Suprapubic skin (tissue), 4 donors: Measurements from ENCODE around the gene DNAJC8. TPM values are rescaled to one million over a fixed set of nuclear protein-coding genes. Genes with fewer than 3 reads are reported as not detected.
A peak's percentile ranks its signal among the peaks of the same experiment; 100 is the strongest.

ENCODE experiments used
- DNase-seq, 2 donors: peaks; one replicate each; pipeline ENCODE4 v3.0.0-alpha.2; 2019; ENCODE audit warnings: low spot score in 2 of 2
- H3K27ac ChIP-seq: fragments of 200-600 bp; sonication (generic); one replicate; pipeline ENCODE4 v1.5.1; 2019
- H3K27me3 ChIP-seq: fragments of 200-600 bp; sonication (generic); one replicate; pipeline ENCODE4 v1.5.1; 2019
- H3K36me3 ChIP-seq: fragments of 200-600 bp; sonication (generic); one replicate; pipeline ENCODE4 v1.5.1; 2019
- H3K4me1 ChIP-seq: fragments of 200-600 bp; sonication (generic); one replicate; pipeline ENCODE4 v1.5.1; 2019
- H3K4me3 ChIP-seq: fragments of 200-600 bp; sonication (generic); one replicate; pipeline ENCODE4 v1.5.1; 2019; ENCODE audit warnings: mild to moderate bottlenecking
- H3K9me3 ChIP-seq: fragments of 200-600 bp; sonication (generic); one replicate; pipeline ENCODE4 v1.5.1; 2019
- EP300 ChIP-seq: sonication (generic); formaldehyde crosslinking; IDR thresholded peaks from one replicate; pipeline ENCODE4 v1.6.1; 2017; ENCODE audit warnings: antibody characterized with exemption
- POLR2A ChIP-seq, 2 donors: fragments of 450-650 bp; IDR thresholded peaks; one replicate each; pipeline ENCODE4 v1.6.1; 2017; ENCODE audit warnings: antibody characterized with exemption in 2 of 2, mild to moderate bottlenecking in 2 of 2, moderate library complexity in 2 of 2
- POLR2AphosphoS5 ChIP-seq, 3 donors: sonication (generic); formaldehyde crosslinking; IDR thresholded peaks; one replicate each; pipeline ENCODE4 v1.6.1; 2017; ENCODE audit warnings: antibody characterized with exemption in 3 of 3
- WGBS: methylation state at CpG from one replicate; pipeline ENCODE4 v1.1.5; 2018; 5-methylcytosine and 5-hydroxymethylcytosine counted together
- total RNA-seq, 4 donors: library from RNA; depleted of rRNA; stranded (reverse); fragments of >200 nt; gene quantifications; one replicate each; pipeline ENCODE4 v1.1.0, GENCODE V29; 2016
- TF ChIP-seq, protein P1 (sequence below), 2 donors: fragments of 200-600 bp in 1 of 2; fragments of 450-650 bp in 1 of 2; sonication (generic) in 1 of 2; IDR thresholded peaks; one replicate each; pipeline ENCODE4 v1.5.1; 2016 to 2019; ENCODE audit warnings: antibody characterized with exemption in 2 of 2, mild to moderate bottlenecking in 1 of 2, moderate library complexity in 1 of 2

Gene DNAJC8
- total RNA-seq, 4 donors from 2014 or later: 28.2 to 39.0 (median 31.7) TPM

GRCh38 chr1:28266920-28267322 is 34.1 kb upstream of the DNAJC8 start:
- Histone ChIP-seq H3K36me3 (peaks cover 14% of the 10 kb centered on the region), H3K9me3 (no peaks in the 10 kb centered on the region), H3K27ac (no peak overlapping the region), H3K4me3 (no peak overlapping the region), H3K27me3 (no peaks in the 10 kb centered on the region), H3K4me1 (no peaks in the 10 kb centered on the region)
- no peak for DNase-seq
- WGBS: 85% methylated on average over 2 of the region's 5 CpGs
- TF ChIP-seq POLR2A (IDR thresholded peaks at IDR 0.05) (no peak), EP300 (no peak), POLR2AphosphoS5 (IDR thresholded peaks at IDR 0.05) (no peak)
- TF ChIP-seq, protein P1, sequence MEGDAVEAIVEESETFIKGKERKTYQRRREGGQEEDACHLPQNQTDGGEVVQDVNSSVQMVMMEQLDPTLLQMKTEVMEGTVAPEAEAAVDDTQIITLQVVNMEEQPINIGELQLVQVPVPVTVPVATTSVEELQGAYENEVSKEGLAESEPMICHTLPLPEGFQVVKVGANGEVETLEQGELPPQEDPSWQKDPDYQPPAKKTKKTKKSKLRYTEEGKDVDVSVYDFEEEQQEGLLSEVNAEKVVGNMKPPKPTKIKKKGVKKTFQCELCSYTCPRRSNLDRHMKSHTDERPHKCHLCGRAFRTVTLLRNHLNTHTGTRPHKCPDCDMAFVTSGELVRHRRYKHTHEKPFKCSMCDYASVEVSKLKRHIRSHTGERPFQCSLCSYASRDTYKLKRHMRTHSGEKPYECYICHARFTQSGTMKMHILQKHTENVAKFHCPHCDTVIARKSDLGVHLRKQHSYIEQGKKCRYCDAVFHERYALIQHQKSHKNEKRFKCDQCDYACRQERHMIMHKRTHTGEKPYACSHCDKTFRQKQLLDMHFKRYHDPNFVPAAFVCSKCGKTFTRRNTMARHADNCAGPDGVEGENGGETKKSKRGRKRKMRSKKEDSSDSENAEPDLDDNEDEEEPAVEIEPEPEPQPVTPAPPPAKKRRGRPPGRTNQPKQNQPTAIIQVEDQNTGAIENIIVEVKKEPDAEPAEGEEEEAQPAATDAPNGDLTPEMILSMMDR (IDR thresholded peaks at IDR 0.05): no peak

DNA sequence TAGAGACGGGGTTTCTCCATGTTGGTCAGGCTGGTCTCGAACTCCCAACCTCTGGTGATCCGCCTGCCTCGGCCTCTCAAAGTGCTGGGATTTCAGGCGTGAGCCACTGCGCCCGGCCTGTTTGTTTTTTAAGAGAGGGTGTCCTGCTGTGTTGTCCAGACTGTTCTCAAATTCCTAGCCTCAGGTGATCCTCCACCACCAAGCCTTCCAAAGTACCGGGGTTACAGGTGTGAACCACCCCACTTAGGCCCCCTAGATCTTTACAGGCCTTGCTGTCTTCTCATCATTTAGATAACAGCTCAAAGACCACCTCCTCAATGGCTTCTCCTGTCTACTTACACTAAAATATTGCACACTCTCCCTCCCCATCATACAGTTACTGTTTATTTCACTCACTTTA is 32.7 kb upstream of the DNAJC8 start:
- TF ChIP-seq EP300: no peak
- no peak for TF ChIP-seq POLR2AphosphoS5 (IDR thresholded peaks at IDR 0.05)
- TF ChIP-seq, protein P1 (IDR thresholded peaks at IDR 0.05): no peak
- TF ChIP-seq POLR2A (IDR thresholded peaks at IDR 0.05): no peak
- no peak for DNase-seq
- no peaks in the 10 kb centered on the region for H3K9me3 ChIP-seq
- no peak overlapping the region for H3K4me3 ChIP-seq
- WGBS: 88% methylated on average over 8 of the region's 8 CpGs
- no peaks in the 10 kb centered on the region for H3K27me3 ChIP-seq
- H3K4me1 ChIP-seq: peaks cover 10% of the 10 kb centered on the region
- no peak overlapping the region for H3K27ac ChIP-seq
- H3K36me3 ChIP-seq: peaks cover 3% of the 10 kb centered on the region

GRCh38 chr1:28264897-28265296 is 32.1 kb upstream of the DNAJC8 start:
- Histone ChIP-seq H3K9me3 (no peaks in the 10 kb centered on the region), H3K36me3 (no peaks in the 10 kb centered on the region), H3K27ac (no peak overlapping the region), H3K4me1 (peaks cover 14% of the 10 kb centered on the region), H3K27me3 (no peaks in the 10 kb centered on the region), H3K4me3 (no peak overlapping the region)
- 100% methylated on average over 1 of the region's 1 CpG for WGBS
- no peak for DNase-seq
- TF ChIP-seq, protein P1 (IDR thresholded peaks at IDR 0.05): no peak
- TF ChIP-seq POLR2A (IDR thresholded peaks at IDR 0.05) (no peak), EP300 (no peak), POLR2AphosphoS5 (IDR thresholded peaks at IDR 0.05) (no peak)

DNA sequence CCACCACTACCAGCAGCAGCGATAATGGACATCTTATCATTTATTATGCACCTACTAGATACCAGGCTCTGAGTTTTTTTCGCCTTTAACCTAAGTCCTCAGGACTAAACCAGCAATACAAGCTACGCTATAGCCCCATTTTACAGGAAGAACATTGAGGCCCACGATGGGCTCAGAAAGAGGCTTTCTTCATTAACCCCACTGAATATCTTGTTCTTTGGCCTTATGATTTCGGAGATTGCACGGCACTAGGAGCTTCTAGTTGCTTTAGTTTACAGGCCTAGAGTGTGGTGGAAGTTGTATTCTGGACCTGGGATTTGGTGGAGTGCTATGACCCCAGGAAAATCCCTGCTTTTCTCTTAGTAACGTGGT is 28.0 kb upstream of the DNAJC8 start:
- DNase-seq: no peak
- Histone ChIP-seq H3K4me1 (peaks cover 22% of the 10 kb centered on the region), H3K9me3 (no peaks in the 10 kb centered on the region), H3K27me3 (no peaks in the 10 kb centered on the region), H3K36me3 (no peaks in the 10 kb centered on the region), H3K4me3 (peak overlapping the region; percentile 90), H3K27ac (no peak overlapping the region)
- TF ChIP-seq POLR2A (IDR thresholded peaks at IDR 0.05) (no peak), EP300 (no peak), POLR2AphosphoS5 (IDR thresholded peaks at IDR 0.05) (no peak)
- TF ChIP-seq, protein P1 (IDR thresholded peaks at IDR 0.05): no peak
- WGBS: 64% methylated on average over 7 of the region's 7 CpGs

DNA sequence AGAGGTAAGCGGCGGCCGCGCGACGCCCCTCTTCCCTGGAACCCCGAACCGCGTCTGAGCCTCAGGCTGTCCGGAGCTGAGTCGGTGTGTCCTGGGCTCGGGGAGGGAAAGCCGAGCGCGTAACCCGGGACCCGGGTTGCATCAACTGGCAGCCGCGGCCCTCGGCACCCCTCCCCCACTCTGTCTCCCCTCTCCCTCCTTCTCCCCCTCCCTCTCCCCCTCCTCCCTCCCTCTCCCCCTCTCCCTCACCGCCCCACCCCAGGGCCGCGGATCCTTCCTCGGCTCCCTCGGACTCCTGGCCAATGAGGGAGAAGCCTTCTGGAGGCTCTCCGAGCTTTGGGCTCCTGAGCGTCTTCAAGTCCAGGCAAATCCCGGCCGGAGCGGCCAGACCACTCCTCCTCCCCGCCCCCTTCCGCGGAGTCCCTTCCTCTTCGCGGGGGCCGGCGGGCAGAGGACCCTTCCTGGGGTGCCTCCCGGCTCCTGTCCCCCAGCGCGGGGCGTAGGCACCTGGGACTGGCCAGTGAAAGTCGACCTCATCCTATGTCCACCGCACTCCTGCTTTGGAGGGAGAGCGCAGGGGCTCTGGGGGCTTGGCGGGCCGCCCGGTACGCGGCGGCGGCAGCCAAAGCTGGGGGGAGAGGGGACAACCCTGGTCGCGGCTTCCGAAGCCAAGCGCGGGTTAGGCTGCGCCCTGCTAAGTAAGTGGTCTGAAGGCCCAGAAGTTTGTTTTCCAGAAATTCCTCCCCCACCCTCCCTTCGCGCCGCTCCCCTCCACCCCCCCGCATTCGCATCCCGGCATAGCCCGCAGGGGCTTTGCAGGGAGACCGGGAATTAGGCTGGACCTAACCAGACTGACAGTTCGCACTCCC is 27.3 kb upstream of the DNAJC8 start:
- Histone ChIP-seq H3K4me1 (peaks cover 22% of the 10 kb centered on the region), H3K4me3 (peak overlapping the region; percentile 90), H3K27me3 (no peaks in the 10 kb centered on the region), H3K36me3 (no peaks in the 10 kb centered on the region), H3K27ac (peak overlapping the region; percentile 83), H3K9me3 (no peaks in the 10 kb centered on the region)
- 3% methylated on average over 27 of the region's 66 CpGs for WGBS
- peak; percentile 87 to 89 for DNase-seq
- no peak for TF ChIP-seq POLR2AphosphoS5 (IDR thresholded peaks at IDR 0.05)
- TF ChIP-seq, protein P1 (IDR thresholded peaks at IDR 0.05): no peak
- no peak for TF ChIP-seq POLR2A (IDR thresholded peaks at IDR 0.05)
- TF ChIP-seq EP300: no peak
